Neural crest cell (in vitro differentiated cells): Measurements from ENCODE around the gene SUOX. TPM values are rescaled to one million over a fixed set of nuclear protein-coding genes. Genes with fewer than 3 reads are reported as not detected.

Experiments
- DNase-seq: peaks from one replicate; pipeline ENCODE4 v3.0.0; 2021; ENCODE audit warnings: low read depth, mixed read lengths, low spot score
- H3K27ac Mint-ChIP-seq: one replicate; pipeline ENCODE4 v1.8.0; 2021; ENCODE audit warnings: mild to moderate bottlenecking, mixed read lengths; ENCODE audit not compliant: unreplicated experiment
- H3K27me3 Mint-ChIP-seq: 2 replicates; pipeline ENCODE4 v1.8.0; 2021; ENCODE audit warnings: low read depth, mild to moderate bottlenecking, mixed read lengths
- H3K36me3 Mint-ChIP-seq: 2 replicates; pipeline ENCODE4 v1.8.0; 2021; ENCODE audit warnings: low read depth, mild to moderate bottlenecking, mixed read lengths
- H3K4me1 Mint-ChIP-seq: 2 replicates; pipeline ENCODE4 v1.8.0; 2021; ENCODE audit warnings: mixed read lengths
- H3K4me3 Mint-ChIP-seq: one replicate; pipeline ENCODE4 v1.8.0; 2021; ENCODE audit warnings: mild to moderate bottlenecking, mixed read lengths
- H3K9me3 Mint-ChIP-seq: 2 replicates; pipeline ENCODE4 v1.8.0; 2021; ENCODE audit warnings: mixed read lengths
- CTCF ChIP-seq: fragments of 200-600 bp; sonication (generic); conservative IDR thresholded peaks from 2 replicates; pipeline ENCODE4 v1.5.0; 2021; ENCODE audit warnings: antibody characterized with exemption, mild to moderate bottlenecking
- total RNA-seq: library from RNA; stranded (reverse); gene quantifications from 2 replicates; pipeline ENCODE4 v1.2.1, GENCODE V29; 2021

SUOX gene
- total RNA-seq, 1 donor from 2014 or later, result 30.4 TPM

- DNase-seq, result no peak
- H3K9me3 Mint-ChIP-seq, result no peaks in the 10 kb centered on the region
- H3K4me1 Mint-ChIP-seq, result peaks cover 45% of the 10 kb centered on the region
- peak overlapping the region; percentile 74 for H3K4me3 Mint-ChIP-seq
- no peak overlapping the region for H3K27ac Mint-ChIP-seq
- TF ChIP-seq CTCF, result no peak
- H3K36me3 Mint-ChIP-seq, result peaks cover 11% of the 10 kb centered on the region
- no peaks in the 10 kb centered on the region for H3K27me3 Mint-ChIP-seq
Observed at GRCh38 chr12:56010111-56010570, 13.1 kb downstream of the SUOX start.

GRCh38 chr12:56011509-56012090 is 14.5 kb downstream of the SUOX start:
- Mint-ChIP-seq H3K27ac (no peak overlapping the region), H3K4me3 (no peak overlapping the region), H3K4me1 (peaks cover 51% of the 10 kb centered on the region)

GRCh38 chr12:56013482-56013881 is 16.4 kb downstream of the SUOX start:
- Mint-ChIP-seq H3K36me3 (peaks cover 8% of the 10 kb centered on the region), H3K4me3 (peak overlapping the region; percentile 7), H3K4me1 (peaks cover 43% of the 10 kb centered on the region), H3K27ac (no peak overlapping the region), H3K9me3 (no peaks in the 10 kb centered on the region), H3K27me3 (no peaks in the 10 kb centered on the region)
- no peak for DNase-seq
- no peak for TF ChIP-seq CTCF

More at GRCh38 chr12:56011509-56012090, 14.5 kb downstream of the SUOX start:
- DNase-seq, result no peak
- H3K27me3 Mint-ChIP-seq, result no peaks in the 10 kb centered on the region
- no peak for TF ChIP-seq CTCF
- H3K9me3 Mint-ChIP-seq, result no peaks in the 10 kb centered on the region
- H3K36me3 Mint-ChIP-seq, result peaks cover 11% of the 10 kb centered on the region

GRCh38 chr12:56014205-56014604 is 17.1 kb downstream of the SUOX start:
- peak overlapping the region; percentile 26 for H3K4me3 Mint-ChIP-seq
- no peaks in the 10 kb centered on the region for H3K27me3 Mint-ChIP-seq
- H3K4me1 Mint-ChIP-seq, result peaks cover 40% of the 10 kb centered on the region
- H3K9me3 Mint-ChIP-seq, result no peaks in the 10 kb centered on the region
- no peak for TF ChIP-seq CTCF
- peaks cover 8% of the 10 kb centered on the region for H3K36me3 Mint-ChIP-seq
- no peak for DNase-seq
- H3K27ac Mint-ChIP-seq, result no peak overlapping the region

- Mint-ChIP-seq H3K4me3 (no peak overlapping the region), H3K27ac (peak overlapping the region; percentile 57), H3K4me1 (peaks cover 51% of the 10 kb centered on the region), H3K9me3 (no peaks in the 10 kb centered on the region), H3K27me3 (no peaks in the 10 kb centered on the region), H3K36me3 (peaks cover 4% of the 10 kb centered on the region)
- no peak for DNase-seq
- TF ChIP-seq CTCF, result no peak
Observed at GRCh38 chr12:56017181-56017580, 20.1 kb downstream of the SUOX start.
